ENCODE data around the gene SMYD3. TPM values are rescaled to one million over a fixed set of nuclear protein-coding genes. Genes with fewer than 3 reads are reported as not detected.

The SMYD3 gene
- total RNA-seq, 1 experiment from 2014 or later: 29.6 TPM

DNA sequence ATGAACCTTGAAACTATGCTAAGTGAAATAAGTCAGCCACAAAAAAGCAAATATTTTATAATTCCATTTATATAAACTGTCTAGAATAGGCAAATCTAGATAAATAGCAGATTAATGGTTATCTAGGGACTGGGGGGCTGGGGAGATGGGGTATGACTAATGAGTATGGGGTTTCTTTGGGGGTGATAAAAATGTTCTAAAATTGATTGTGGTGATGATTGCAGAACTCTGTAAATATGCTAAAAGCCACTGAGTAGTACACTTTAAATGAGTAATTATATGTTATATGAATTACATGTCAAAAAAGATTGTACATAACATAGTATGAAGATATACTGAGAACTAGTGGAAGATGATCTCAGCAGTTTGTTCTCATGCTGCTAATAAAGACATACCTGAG, 677.3 kb downstream of the SMYD3 start:
- Histone ChIP-seq H3K36me3 (ENCODE audit: low read depth) (no peaks in the 10 kb centered on the region), H3K4me1 (replicated peaks; ENCODE audit: insufficient read depth) (no peaks in the 10 kb centered on the region), H2AFZ (no peak overlapping the region), H3K9me3 (ENCODE audit: insufficient read depth, low read depth) (no peaks in the 10 kb centered on the region), H3K9me2 (ENCODE audit: insufficient read depth) (no peaks in the 10 kb centered on the region), H3K27me3 (ENCODE audit: insufficient read depth, low read depth) (no peaks in the 10 kb centered on the region), H3K4me2 (no peak overlapping the region), H4K20me1 (ENCODE audit: insufficient read depth) (no peaks in the 10 kb centered on the region), H3K4me3 (no peak overlapping the region), H3K27ac (no peak overlapping the region), H3F3A (ENCODE audit: insufficient read depth, low read depth) (no peaks in the 10 kb centered on the region), H3K79me2 (ENCODE audit: low read depth) (no peaks in the 10 kb centered on the region)
- BruUV-seq (replicated peaks): no TSS peak
- DNase-seq: no peak
- TF ChIP-seq, protein P1, sequence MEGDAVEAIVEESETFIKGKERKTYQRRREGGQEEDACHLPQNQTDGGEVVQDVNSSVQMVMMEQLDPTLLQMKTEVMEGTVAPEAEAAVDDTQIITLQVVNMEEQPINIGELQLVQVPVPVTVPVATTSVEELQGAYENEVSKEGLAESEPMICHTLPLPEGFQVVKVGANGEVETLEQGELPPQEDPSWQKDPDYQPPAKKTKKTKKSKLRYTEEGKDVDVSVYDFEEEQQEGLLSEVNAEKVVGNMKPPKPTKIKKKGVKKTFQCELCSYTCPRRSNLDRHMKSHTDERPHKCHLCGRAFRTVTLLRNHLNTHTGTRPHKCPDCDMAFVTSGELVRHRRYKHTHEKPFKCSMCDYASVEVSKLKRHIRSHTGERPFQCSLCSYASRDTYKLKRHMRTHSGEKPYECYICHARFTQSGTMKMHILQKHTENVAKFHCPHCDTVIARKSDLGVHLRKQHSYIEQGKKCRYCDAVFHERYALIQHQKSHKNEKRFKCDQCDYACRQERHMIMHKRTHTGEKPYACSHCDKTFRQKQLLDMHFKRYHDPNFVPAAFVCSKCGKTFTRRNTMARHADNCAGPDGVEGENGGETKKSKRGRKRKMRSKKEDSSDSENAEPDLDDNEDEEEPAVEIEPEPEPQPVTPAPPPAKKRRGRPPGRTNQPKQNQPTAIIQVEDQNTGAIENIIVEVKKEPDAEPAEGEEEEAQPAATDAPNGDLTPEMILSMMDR (conservative IDR thresholded peaks at IDR 0.05): no peak
- TF ChIP-seq EZH2 (IDR thresholded peaks at IDR 0.05; ENCODE audit: low read depth): no peak
- ChIA-PET POLR2A (ENCODE audit: unreplicated experiment) (no interaction called here), CTCF (no interaction called here)
- intact Hi-C loops (cut with micrococcal nuclease; ENCODE audit: unreplicated experiment): no loop called here

GRCh38 chr1:245829194-245829593, 677.9 kb downstream of the SMYD3 start:
- H3F3A ChIP-seq (ENCODE audit: insufficient read depth, low read depth): no peaks in the 10 kb centered on the region
- no peaks in the 10 kb centered on the region for H3K36me3 ChIP-seq (ENCODE audit: low read depth)
- POLR2A ChIA-PET (ENCODE audit: unreplicated experiment): no interaction called here
- no peak overlapping the region for H2AFZ ChIP-seq
- no TSS peak for BruUV-seq (replicated peaks)
- no peaks in the 10 kb centered on the region for H3K4me1 ChIP-seq (replicated peaks; ENCODE audit: insufficient read depth)
- H3K4me3 ChIP-seq: no peak overlapping the region
- no peak overlapping the region for H3K4me2 ChIP-seq
- CTCF ChIA-PET: no interaction called here
- DNase-seq: no peak
- no peak for TF ChIP-seq EZH2 (IDR thresholded peaks at IDR 0.05; ENCODE audit: low read depth)
- intact Hi-C loops (cut with micrococcal nuclease; ENCODE audit: unreplicated experiment): no loop called here
- H3K9me2 ChIP-seq (ENCODE audit: insufficient read depth): no peaks in the 10 kb centered on the region
- no peaks in the 10 kb centered on the region for H3K27me3 ChIP-seq (ENCODE audit: insufficient read depth, low read depth)
- H4K20me1 ChIP-seq (ENCODE audit: insufficient read depth): no peaks in the 10 kb centered on the region
- no peaks in the 10 kb centered on the region for H3K79me2 ChIP-seq (ENCODE audit: low read depth)
- H3K9me3 ChIP-seq (ENCODE audit: insufficient read depth, low read depth): no peaks in the 10 kb centered on the region
- H3K27ac ChIP-seq: no peak overlapping the region

DNA sequence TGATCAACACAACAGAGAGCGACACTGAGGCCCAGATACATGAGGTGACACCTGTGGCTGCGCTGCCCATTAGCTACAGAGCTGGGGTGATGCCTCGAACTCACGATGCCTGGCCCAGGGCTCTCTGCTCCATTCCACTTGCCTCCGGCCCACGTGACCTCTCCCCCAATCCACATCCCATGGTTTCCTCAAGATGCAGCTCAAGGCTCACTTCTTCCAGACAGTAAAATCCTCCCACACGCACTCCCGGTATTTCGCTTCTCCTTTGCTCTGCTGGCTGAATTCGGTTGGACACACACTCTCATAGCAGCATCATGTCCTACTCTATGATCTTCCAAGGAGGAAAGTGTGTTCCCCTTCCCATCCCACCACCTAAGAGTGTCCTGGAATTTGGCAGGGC, 679.8 kb downstream of the SMYD3 start:
- Histone ChIP-seq H3K36me3 (ENCODE audit: low read depth) (no peaks in the 10 kb centered on the region), H3K9me3 (ENCODE audit: insufficient read depth, low read depth) (no peaks in the 10 kb centered on the region), H3K4me1 (replicated peaks; ENCODE audit: insufficient read depth) (peaks cover 5% of the 10 kb centered on the region), H3F3A (ENCODE audit: insufficient read depth, low read depth) (peaks cover 5% of the 10 kb centered on the region; the same call in 1 of the 2 replicates), H3K79me2 (ENCODE audit: low read depth) (no peaks in the 10 kb centered on the region), H2AFZ (no peak overlapping the region), H3K4me3 (no peak overlapping the region), H3K9me2 (ENCODE audit: insufficient read depth) (no peaks in the 10 kb centered on the region), H3K27ac (no peak overlapping the region), H3K27me3 (ENCODE audit: insufficient read depth, low read depth) (no peaks in the 10 kb centered on the region), H3K4me2 (no peak overlapping the region), H4K20me1 (ENCODE audit: insufficient read depth) (no peaks in the 10 kb centered on the region)
- ChIA-PET CTCF (no interaction called here), POLR2A (ENCODE audit: unreplicated experiment) (no interaction called here)
- BruUV-seq (replicated peaks): no TSS peak
- no peak for TF ChIP-seq EZH2 (IDR thresholded peaks at IDR 0.05; ENCODE audit: low read depth)
- TF ChIP-seq, protein P1 (conservative IDR thresholded peaks at IDR 0.05): no peak
- no peak for DNase-seq
- intact Hi-C loops (cut with micrococcal nuclease; ENCODE audit: unreplicated experiment): no loop called here

- Histone ChIP-seq H3K4me2 (no peak overlapping the region), H3K4me3 (no peak overlapping the region), H4K20me1 (ENCODE audit: insufficient read depth) (no peaks in the 10 kb centered on the region), H3K9me2 (ENCODE audit: insufficient read depth) (no peaks in the 10 kb centered on the region), H2AFZ (no peak overlapping the region), H3K27me3 (ENCODE audit: insufficient read depth, low read depth) (no peaks in the 10 kb centered on the region), H3K36me3 (ENCODE audit: low read depth) (no peaks in the 10 kb centered on the region), H3K9me3 (ENCODE audit: insufficient read depth, low read depth) (no peaks in the 10 kb centered on the region), H3F3A (ENCODE audit: insufficient read depth, low read depth) (peaks cover 5% of the 10 kb centered on the region; the same call in 1 of the 2 replicates), H3K4me1 (replicated peaks; ENCODE audit: insufficient read depth) (peaks cover 5% of the 10 kb centered on the region), H3K79me2 (ENCODE audit: low read depth) (no peaks in the 10 kb centered on the region), H3K27ac (no peak overlapping the region)
- DNase-seq: no peak
- no TSS peak for BruUV-seq (replicated peaks)
- intact Hi-C loops (cut with micrococcal nuclease; ENCODE audit: unreplicated experiment): no loop called here
- TF ChIP-seq, protein P1 (conservative IDR thresholded peaks at IDR 0.05): no peak
- no peak for TF ChIP-seq EZH2 (IDR thresholded peaks at IDR 0.05; ENCODE audit: low read depth)
- ChIA-PET CTCF (no interaction called here), POLR2A (ENCODE audit: unreplicated experiment) (no interaction called here)
Observed at GRCh38 chr1:245825128-245825901, 681.8 kb downstream of the SMYD3 start.
